K562 (cell line): ENCODE measurements around the gene SLC20A1. TPM values are rescaled to one million over a fixed set of nuclear protein-coding genes. Genes with fewer than 3 reads are reported as not detected.

ENCODE experiments used
- BHLHE40 ChIP-seq: IDR thresholded peaks from 2 replicates; pipeline ENCODE4 v1.6.1; 2011; ENCODE audit warnings: low read length, improper control_type of control experiment
- CHAMP1 ChIP-seq: fragments of 450-650 bp; IDR thresholded peaks from 2 replicates; pipeline ENCODE4 v1.6.1; 2016; ENCODE audit warnings: mild to moderate bottlenecking
- CLOCK ChIP-seq: fragments of 250-450 bp; sonication (Bioruptor Pico); IDR thresholded peaks from 2 replicates; pipeline ENCODE4 v1.4.0; 2020; ENCODE audit warnings: mild to moderate bottlenecking, moderate library complexity, borderline replicate concordance
- CREB3L1 ChIP-seq: fragments of 450-650 bp; IDR thresholded peaks from 2 replicates; pipeline ENCODE4 v1.6.1; 2014; ENCODE audit warnings: low read depth, mild to moderate bottlenecking, moderate library complexity, borderline replicate concordance
- GABPA ChIP-seq: fragments of 200-800 bp; sonication (Bioruptor generic); conservative IDR thresholded peaks from 2 replicates; pipeline ENCODE4 v1.6.1; 2016; ENCODE audit warnings: low read depth, missing genetic modification characterization, missing compliant biosample characterization
- GTF2B ChIP-seq: IDR thresholded peaks from 2 replicates; pipeline ENCODE4 v1.6.1; 2011; ENCODE audit not compliant: insufficient read length; ENCODE audit errors: extremely low read depth
- KAT7 ChIP-seq: sonication (generic); formaldehyde crosslinking; IDR thresholded peaks from 2 replicates; pipeline ENCODE4 v1.8.0; 2022; ENCODE audit warnings: missing genetic modification reagents, mild to moderate bottlenecking, borderline replicate concordance
- NELFE ChIP-seq: IDR thresholded peaks from 2 replicates; pipeline ENCODE4 v1.6.1; 2011; ENCODE audit warnings: mild to moderate bottlenecking; ENCODE audit not compliant: insufficient read depth, insufficient read length
- PHTF2 ChIP-seq: fragments of 250-450 bp; sonication (Bioruptor Pico); IDR thresholded peaks from 2 replicates; pipeline ENCODE4 v1.5.0; 2021; ENCODE audit warnings: mild to moderate bottlenecking
- ZNF830 ChIP-seq: fragments of 250-450 bp; sonication (Bioruptor Pico); IDR thresholded peaks from 2 replicates; pipeline ENCODE4 v1.5.0; 2021; ENCODE audit warnings: mild to moderate bottlenecking
- ZSCAN29 ChIP-seq: fragments of 450-650 bp; IDR thresholded peaks from 2 replicates; pipeline ENCODE4 v1.6.1; 2017
- polyA plus RNA-seq, 8 experiments: library from polyadenylated mRNA; depleted of rRNA in 4 of 8; stranded (reverse) in 5 of 8; unstranded in 3 of 8; fragments of >200 nt; fragmentation: Nextera tagmentation in 2 of 8; fragmentation: Illumina TruSeq in 1 of 8; extraction: Ambion mirVana in 2 of 8; extraction: Trizol in 1 of 8; gene quantifications; 2 replicates each; pipeline versions ENCODE4 v1.2.1 to v1.2.3, GENCODE V29; 2011 to 2014; ENCODE audit warnings: inconsistent platforms in 1 of 8, missing spikeins in 1 of 8
- total RNA-seq, 7 experiments: library from RNA; depleted of rRNA in 6 of 7; stranded (reverse); fragments of >200 nt in 6 of 7; fragmentation: Illumina TruSeq in 2 of 7; extraction: Trizol in 2 of 7; gene quantifications; 2 replicates each; pipeline versions ENCODE4 v1.2.1 to v1.2.3, GENCODE V29; 2011 to 2021; ENCODE audit warnings: low replicate concordance in 1 of 7
- TF ChIP-seq, protein P1 (sequence below): sonication (generic); IDR thresholded peaks from 2 replicates; pipeline ENCODE4 v1.6.1; 2016
- TF ChIP-seq, protein P2 (sequence below): fragments of 450-650 bp; IDR thresholded peaks from 2 replicates; pipeline ENCODE4 v1.6.1; 2016
- TF ChIP-seq, protein P3 (sequence below), 2 experiments: fragments of 200-800 bp in 1 of 2; sonication (Bioruptor generic) in 1 of 2; sonication (generic) in 1 of 2; formaldehyde crosslinking in 1 of 2; IDR thresholded peaks in 1 of 2; conservative IDR thresholded peaks in 1 of 2; 2 replicates each; pipeline versions ENCODE4 v1.5.0 to v1.6.1; 2016 to 2020; ENCODE audit warnings: missing compliant biosample characterization in 1 of 2, missing genetic modification characterization in 1 of 2, missing genetic modification reagents in 1 of 2

Gene SLC20A1
- total and polyA plus RNA-seq, 9 of the 15 experiments (the other 6 are each of a cell fraction or from before 2014, with no cell fraction given), result 53.8 to 150 (median 74.7) TPM

DNA sequence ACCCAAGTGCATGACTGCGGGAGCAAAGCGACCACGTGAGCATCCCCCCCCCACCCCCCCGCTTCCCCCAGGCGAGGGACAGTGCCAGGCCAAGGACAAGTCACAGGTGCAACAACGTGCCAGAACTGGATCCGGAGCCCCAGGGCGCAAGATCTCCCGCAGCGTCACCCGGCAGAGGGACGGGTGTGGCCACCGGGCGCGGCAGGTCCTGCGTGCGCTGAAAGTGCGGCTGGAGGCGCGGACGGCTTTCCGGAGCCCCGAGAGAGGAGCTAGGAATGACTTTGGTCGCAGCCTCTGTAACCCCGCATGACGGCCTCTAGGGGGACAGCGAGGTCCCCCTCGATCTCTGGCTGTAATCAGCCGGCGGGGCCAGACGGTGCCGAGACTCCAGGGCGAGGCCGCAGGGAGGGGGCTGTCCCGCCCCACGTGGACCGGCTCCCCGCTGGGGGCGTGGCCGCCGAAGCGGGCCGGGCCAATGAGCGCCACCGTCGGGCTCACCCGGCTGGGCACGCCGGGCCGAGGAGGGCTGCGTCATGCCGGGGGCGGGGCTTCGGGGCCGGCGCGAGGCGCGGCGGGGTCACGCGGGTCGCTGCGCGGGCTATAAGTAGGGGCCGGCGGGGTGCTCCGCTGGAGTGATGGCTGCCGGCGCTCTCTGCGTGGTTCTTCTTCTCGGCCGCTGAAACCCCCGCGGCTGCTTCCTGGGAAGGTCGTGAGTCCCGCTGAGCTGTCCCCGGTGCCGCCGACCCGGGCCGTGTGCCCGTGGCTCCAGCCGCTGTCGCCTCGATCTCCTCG lies at the start of gene SLC20A1 (continued):
- TF ChIP-seq, protein P1, sequence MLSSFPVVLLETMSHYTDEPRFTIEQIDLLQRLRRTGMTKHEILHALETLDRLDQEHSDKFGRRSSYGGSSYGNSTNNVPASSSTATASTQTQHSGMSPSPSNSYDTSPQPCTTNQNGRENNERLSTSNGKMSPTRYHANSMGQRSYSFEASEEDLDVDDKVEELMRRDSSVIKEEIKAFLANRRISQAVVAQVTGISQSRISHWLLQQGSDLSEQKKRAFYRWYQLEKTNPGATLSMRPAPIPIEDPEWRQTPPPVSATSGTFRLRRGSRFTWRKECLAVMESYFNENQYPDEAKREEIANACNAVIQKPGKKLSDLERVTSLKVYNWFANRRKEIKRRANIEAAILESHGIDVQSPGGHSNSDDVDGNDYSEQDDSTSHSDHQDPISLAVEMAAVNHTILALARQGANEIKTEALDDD, result 0 out of 2 replicates have a peak, but pooled peaks have one; percentile 21
- peak; percentile 31; the same call in 1 of the 2 replicates for TF ChIP-seq BHLHE40
- TF ChIP-seq KAT7 (CRISPR knock-in tag), result no peak
- no peak for TF ChIP-seq PHTF2 (CRISPR knock-in tag)
- TF ChIP-seq GTF2B, result peak; percentile 83
- TF ChIP-seq GABPA (tag), result 0 out of 2 replicates have a peak, but pooled peaks have one; percentile 24
- TF ChIP-seq, protein P2, sequence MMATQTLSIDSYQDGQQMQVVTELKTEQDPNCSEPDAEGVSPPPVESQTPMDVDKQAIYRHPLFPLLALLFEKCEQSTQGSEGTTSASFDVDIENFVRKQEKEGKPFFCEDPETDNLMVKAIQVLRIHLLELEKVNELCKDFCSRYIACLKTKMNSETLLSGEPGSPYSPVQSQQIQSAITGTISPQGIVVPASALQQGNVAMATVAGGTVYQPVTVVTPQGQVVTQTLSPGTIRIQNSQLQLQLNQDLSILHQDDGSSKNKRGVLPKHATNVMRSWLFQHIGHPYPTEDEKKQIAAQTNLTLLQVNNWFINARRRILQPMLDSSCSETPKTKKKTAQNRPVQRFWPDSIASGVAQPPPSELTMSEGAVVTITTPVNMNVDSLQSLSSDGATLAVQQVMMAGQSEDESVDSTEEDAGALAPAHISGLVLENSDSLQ, result 0 out of 2 replicates have a peak, but pooled peaks have one; percentile 8
- TF ChIP-seq, protein P3, sequence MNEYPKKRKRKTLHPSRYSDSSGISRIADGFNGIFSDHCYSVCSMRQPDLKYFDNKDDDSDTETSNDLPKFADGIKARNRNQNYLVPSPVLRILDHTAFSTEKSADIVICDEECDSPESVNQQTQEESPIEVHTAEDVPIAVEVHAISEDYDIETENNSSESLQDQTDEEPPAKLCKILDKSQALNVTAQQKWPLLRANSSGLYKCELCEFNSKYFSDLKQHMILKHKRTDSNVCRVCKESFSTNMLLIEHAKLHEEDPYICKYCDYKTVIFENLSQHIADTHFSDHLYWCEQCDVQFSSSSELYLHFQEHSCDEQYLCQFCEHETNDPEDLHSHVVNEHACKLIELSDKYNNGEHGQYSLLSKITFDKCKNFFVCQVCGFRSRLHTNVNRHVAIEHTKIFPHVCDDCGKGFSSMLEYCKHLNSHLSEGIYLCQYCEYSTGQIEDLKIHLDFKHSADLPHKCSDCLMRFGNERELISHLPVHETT (CRISPR knock-in tag; conservative IDR thresholded peaks at IDR 0.05 in 1 of 2, IDR thresholded peaks at IDR 0.05 in 1 of 2), result peak in 1 of 2 experiments; percentile 81; a peak in 2 of 4 replicates
- peak; percentile 68; the same call in 1 of the 2 replicates for TF ChIP-seq CLOCK
- no peak for TF ChIP-seq ZNF830 (CRISPR knock-in tag)
- TF ChIP-seq ZSCAN29, result no peak
- TF ChIP-seq NELFE, result peak; percentile 88
- TF ChIP-seq CREB3L1, result peak; percentile 59; the same call in 1 of the 2 replicates
- TF ChIP-seq CHAMP1, result no peak
